K562 (cell line): Measurements from ENCODE around the gene LY6G6F. TPM values are rescaled to one million over a fixed set of nuclear protein-coding genes. Genes with fewer than 3 reads are reported as not detected.

Experiments used
- ATF2 ChIP-seq: sonication (generic); formaldehyde crosslinking; IDR thresholded peaks from 2 replicates; pipeline ENCODE4 v1.8.1; 2022; ENCODE audit warnings: missing genetic modification reagents
- CBFA2T2 ChIP-seq: fragments of 450-650 bp; conservative IDR thresholded peaks from 2 replicates; pipeline ENCODE4 v1.6.1; 2017; ENCODE audit warnings: mild to moderate bottlenecking
- E2F3 ChIP-seq: fragments of 250-450 bp; sonication (Bioruptor Pico); IDR thresholded peaks from 2 replicates; pipeline ENCODE4 v1.4.0; 2020; ENCODE audit warnings: mild to moderate bottlenecking
- ESRRA ChIP-seq: fragments of 450-650 bp; IDR thresholded peaks from 2 replicates; pipeline ENCODE4 v1.6.1; 2014; ENCODE audit warnings: low read depth, mild to moderate bottlenecking, moderate library complexity, borderline replicate concordance
- HOXB6 ChIP-seq: fragments of 250-450 bp; sonication (Bioruptor Pico); IDR thresholded peaks from 2 replicates; pipeline ENCODE4 v1.5.1; 2022; ENCODE audit warnings: mild to moderate bottlenecking, borderline replicate concordance
- KLF1 ChIP-seq: fragments of 450-650 bp; IDR thresholded peaks from 2 replicates; pipeline ENCODE4 v1.6.1; 2016; ENCODE audit warnings: missing genetic modification characterization, missing compliant biosample characterization
- MCM2 ChIP-seq: fragments of 450-650 bp; IDR thresholded peaks from 2 replicates; pipeline ENCODE4 v1.6.1; 2017; ENCODE audit warnings: low read depth, mild to moderate bottlenecking
- NKRF ChIP-seq: fragments of 450-650 bp; IDR thresholded peaks from 2 replicates; pipeline ENCODE4 v1.6.1; 2016; ENCODE audit warnings: borderline replicate concordance
- POLR2G ChIP-seq: fragments of 200-400 bp; formaldehyde crosslinking; IDR thresholded peaks from 2 replicates; pipeline ENCODE4 v1.6.1; 2017; ENCODE audit warnings: low read depth, mild to moderate bottlenecking, antibody characterized with exemption, low read length, moderate library complexity
- RBM14 ChIP-seq: fragments of 200-400 bp; formaldehyde crosslinking; IDR thresholded peaks from 2 replicates; pipeline ENCODE4 v1.6.1; 2018; ENCODE audit warnings: low read depth, mild to moderate bottlenecking, low read length, moderate library complexity, borderline replicate concordance; ENCODE audit not compliant: insufficient read depth
- SMAD3 ChIP-seq: fragments of 450-650 bp; formaldehyde crosslinking; conservative IDR thresholded peaks from 2 replicates; pipeline ENCODE4 v1.4.0; 2020; ENCODE audit warnings: mild to moderate bottlenecking
- SMARCA4 ChIP-seq: fragments of 450-650 bp; IDR thresholded peaks from 2 replicates; pipeline ENCODE4 v1.6.1; 2016
- SP2 ChIP-seq: IDR thresholded peaks from 2 replicates; pipeline ENCODE4 v1.6.1; 2011; ENCODE audit warnings: mild to moderate bottlenecking, low read depth, low read length, moderate library complexity; ENCODE audit not compliant: poor library complexity, severe bottlenecking; ENCODE audit errors: extremely low read depth
- TAL1 ChIP-seq: fragments of 450-650 bp; IDR thresholded peaks from 2 replicates; pipeline ENCODE4 v1.6.1; 2016; ENCODE audit warnings: mild to moderate bottlenecking
- TRIM28 ChIP-seq: fragments of 450-650 bp; IDR thresholded peaks from 2 replicates; pipeline ENCODE4 v1.6.1; 2017
- USF1 ChIP-seq: sonication (generic); formaldehyde crosslinking; IDR thresholded peaks from 2 replicates; pipeline ENCODE4 v1.9.0; 2022; ENCODE audit warnings: mild to moderate bottlenecking, missing genetic modification reagents
- ZBTB5 ChIP-seq: fragments of 450-650 bp; IDR thresholded peaks from 2 replicates; pipeline ENCODE4 v1.6.1; 2017; ENCODE audit warnings: antibody characterized with exemption
- ZNF445 ChIP-seq: fragments of 250-450 bp; sonication (Bioruptor Pico); IDR thresholded peaks from 2 replicates; pipeline ENCODE4 v1.4.0; 2020; ENCODE audit warnings: low read depth, mild to moderate bottlenecking, moderate library complexity
- ZNF699 ChIP-seq: fragments of 250-450 bp; sonication (Bioruptor Pico); IDR thresholded peaks from 2 replicates; pipeline ENCODE4 v1.8.0; 2021; ENCODE audit warnings: mild to moderate bottlenecking, moderate library complexity; ENCODE audit not compliant: insufficient replicate concordance
- polyA plus RNA-seq, 8 experiments: library from polyadenylated mRNA; depleted of rRNA in 4 of 8; stranded (reverse) in 5 of 8; unstranded in 3 of 8; fragments of >200 nt; fragmentation: Nextera tagmentation in 2 of 8; fragmentation: Illumina TruSeq in 1 of 8; extraction: Ambion mirVana in 2 of 8; extraction: Trizol in 1 of 8; gene quantifications; 2 replicates each; pipeline versions ENCODE4 v1.2.1 to v1.2.3, GENCODE V29; 2011 to 2014; ENCODE audit warnings: inconsistent platforms in 1 of 8, missing spikeins in 1 of 8
- total RNA-seq, 7 experiments: library from RNA; depleted of rRNA in 6 of 7; stranded (reverse); fragments of >200 nt in 6 of 7; fragmentation: Illumina TruSeq in 2 of 7; extraction: Trizol in 2 of 7; gene quantifications; 2 replicates each; pipeline versions ENCODE4 v1.2.1 to v1.2.3, GENCODE V29; 2011 to 2021; ENCODE audit warnings: low replicate concordance in 1 of 7

Gene LY6G6F
- total and polyA plus RNA-seq, 9 of the 15 experiments (the other 6 are each of a cell fraction or from before 2014, with no cell fraction given): 0.14 to 0.50 (median 0.28) TPM; not detected in 2

GRCh38 chr6:31702819-31703716 is 3.6 kb upstream of the LY6G6F start, which contains the start of gene ABHD16A (continued):
- peak; percentile 98 for TF ChIP-seq POLR2G
- TF ChIP-seq RBM14: no peak
- TF ChIP-seq ZBTB5: no peak
- TF ChIP-seq ZNF445 (CRISPR knock-in tag): no peak; the same call in 1 of the 2 replicates
- no peak for TF ChIP-seq CBFA2T2
- peak; percentile 65; the same call in 1 of the 2 replicates for TF ChIP-seq TRIM28
- no peak for TF ChIP-seq SP2
- no peak; the same call in 1 of the 2 replicates for TF ChIP-seq TAL1
- 0 out of 2 replicates have a peak, but pooled peaks have one; percentile 43 for TF ChIP-seq ATF2 (CRISPR knock-in tag)
- TF ChIP-seq SMARCA4: peak; percentile 21; the same call in 1 of the 2 replicates
- TF ChIP-seq ZNF699 (CRISPR knock-in tag): no peak
- TF ChIP-seq SMAD3 (CRISPR knock-in tag): peak; percentile 8; the same call in 1 of the 2 replicates
- 0 out of 2 replicates have a peak, but pooled peaks have one; percentile 11 for TF ChIP-seq KLF1 (tag)
- no peak for TF ChIP-seq HOXB6 (CRISPR knock-in tag)
- TF ChIP-seq E2F3 (CRISPR knock-in tag): no peak
- no peak for TF ChIP-seq MCM2
- TF ChIP-seq USF1: no peak; the same call in 1 of the 2 replicates
- TF ChIP-seq NKRF: peak; percentile 87
- TF ChIP-seq ESRRA: peak; percentile 69
